Measurements from ENCODE around the gene TMEM63B. TPM values are rescaled to one million over a fixed set of nuclear protein-coding genes. Genes with fewer than 3 reads are reported as not detected.

TMEM63B gene
- total RNA-seq, 1 experiment from 2014 or later = 22.6 TPM

GRCh38 chr6:44177691-44178423 lies 50.5 kb downstream of the TMEM63B start:
- Mint-ChIP-seq H3K4me3 (ENCODE audit: unreplicated experiment) (no peak overlapping the region), H3K27me3 (ENCODE audit: insufficient read depth, unreplicated experiment) (no peaks in the 10 kb centered on the region), H3K9me3 (ENCODE audit: unreplicated experiment) (no peaks in the 10 kb centered on the region), H3K27ac (ENCODE audit: low read depth, unreplicated experiment) (no peak overlapping the region), H3K4me1 (ENCODE audit: insufficient read depth, unreplicated experiment) (peaks cover 11% of the 10 kb centered on the region), H3K36me3 (ENCODE audit: insufficient read depth, unreplicated experiment) (no peaks in the 10 kb centered on the region)
- ChIA-PET CTCF (interaction anchor here (0.6 to 2.1 kb wide), 6 partner anchors 14 to 81 kb away, joined by 3 to 9 read pairs (median 4); no protein-coding TSS in a partner anchor), POLR2A (no interaction called here)
- no TSS peak for BruUV-seq (replicated peaks)
- peak; percentile 47 for DNase-seq (ENCODE audit: unreplicated experiment)
- intact Hi-C loops (cut with micrococcal nuclease) = no loop called here
- TF ChIP-seq, protein P1, sequence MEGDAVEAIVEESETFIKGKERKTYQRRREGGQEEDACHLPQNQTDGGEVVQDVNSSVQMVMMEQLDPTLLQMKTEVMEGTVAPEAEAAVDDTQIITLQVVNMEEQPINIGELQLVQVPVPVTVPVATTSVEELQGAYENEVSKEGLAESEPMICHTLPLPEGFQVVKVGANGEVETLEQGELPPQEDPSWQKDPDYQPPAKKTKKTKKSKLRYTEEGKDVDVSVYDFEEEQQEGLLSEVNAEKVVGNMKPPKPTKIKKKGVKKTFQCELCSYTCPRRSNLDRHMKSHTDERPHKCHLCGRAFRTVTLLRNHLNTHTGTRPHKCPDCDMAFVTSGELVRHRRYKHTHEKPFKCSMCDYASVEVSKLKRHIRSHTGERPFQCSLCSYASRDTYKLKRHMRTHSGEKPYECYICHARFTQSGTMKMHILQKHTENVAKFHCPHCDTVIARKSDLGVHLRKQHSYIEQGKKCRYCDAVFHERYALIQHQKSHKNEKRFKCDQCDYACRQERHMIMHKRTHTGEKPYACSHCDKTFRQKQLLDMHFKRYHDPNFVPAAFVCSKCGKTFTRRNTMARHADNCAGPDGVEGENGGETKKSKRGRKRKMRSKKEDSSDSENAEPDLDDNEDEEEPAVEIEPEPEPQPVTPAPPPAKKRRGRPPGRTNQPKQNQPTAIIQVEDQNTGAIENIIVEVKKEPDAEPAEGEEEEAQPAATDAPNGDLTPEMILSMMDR (IDR thresholded peaks at IDR 0.05; ENCODE audit: unreplicated experiment) = no peak

- H3K4me3 Mint-ChIP-seq (ENCODE audit: unreplicated experiment) = no peak overlapping the region
- no peak for DNase-seq (ENCODE audit: unreplicated experiment)
- no peaks in the 10 kb centered on the region for H3K27me3 Mint-ChIP-seq (ENCODE audit: insufficient read depth, unreplicated experiment)
- POLR2A ChIA-PET = interaction anchor here (0.9 kb wide), 1 partner anchor 11 kb away, joined by 4 read pairs; no protein-coding TSS in a partner anchor
- no peaks in the 10 kb centered on the region for H3K9me3 Mint-ChIP-seq (ENCODE audit: unreplicated experiment)
- peaks cover 9% of the 10 kb centered on the region for H3K4me1 Mint-ChIP-seq (ENCODE audit: insufficient read depth, unreplicated experiment)
- CTCF ChIA-PET = interaction anchor here (0.6 to 1.3 kb wide), 4 partner anchors 35 to 125 kb away, joined by 3 to 5 read pairs (median 4); no protein-coding TSS in a partner anchor
- H3K36me3 Mint-ChIP-seq (ENCODE audit: insufficient read depth, unreplicated experiment) = no peaks in the 10 kb centered on the region
- intact Hi-C loops (cut with micrococcal nuclease) = no loop called here
- TF ChIP-seq, protein P1 (IDR thresholded peaks at IDR 0.05; ENCODE audit: unreplicated experiment) = no peak
- H3K27ac Mint-ChIP-seq (ENCODE audit: low read depth, unreplicated experiment) = no peak overlapping the region
- BruUV-seq (replicated peaks) = no TSS peak
Observed at GRCh38 chr6:44178424-44179071, 51.2 kb downstream of the TMEM63B start.

DNA sequence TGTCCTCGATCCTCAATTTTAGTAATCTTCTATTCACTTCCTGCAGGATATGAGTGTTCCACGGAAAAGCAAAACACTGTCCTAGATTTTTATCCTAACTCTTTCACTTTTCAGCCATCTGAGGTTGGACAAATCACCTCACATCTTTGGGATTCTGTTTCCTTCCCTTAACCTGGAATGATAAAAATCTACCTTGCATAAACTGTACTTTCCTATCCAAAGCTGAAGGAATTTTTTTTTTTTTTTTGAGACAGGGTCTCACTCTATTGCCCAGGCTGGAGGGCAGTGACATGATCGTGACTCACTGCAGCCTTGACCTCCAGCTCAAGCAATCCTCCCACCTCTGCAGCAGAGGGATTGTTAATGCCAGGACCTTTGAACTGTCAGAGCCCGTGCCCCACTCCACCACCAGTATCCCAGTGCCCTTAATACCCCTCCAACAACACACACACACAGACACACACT lies 51.8 kb downstream of the TMEM63B start:
- DNase-seq (ENCODE audit: unreplicated experiment) = peak; percentile 13
- no peak overlapping the region for H3K27ac Mint-ChIP-seq (ENCODE audit: low read depth, unreplicated experiment)

More for the DNA sequence above, 51.8 kb downstream of the TMEM63B start:
- TF ChIP-seq, protein P1 (IDR thresholded peaks at IDR 0.05; ENCODE audit: unreplicated experiment) = no peak
- H3K4me3 Mint-ChIP-seq (ENCODE audit: unreplicated experiment) = no peak overlapping the region
- ChIA-PET CTCF (interaction anchor here (0.6 to 1.3 kb wide), 4 partner anchors 34 to 125 kb away, joined by 3 to 5 read pairs (median 4); no protein-coding TSS in a partner anchor), POLR2A (interaction anchor here (0.9 kb wide), 1 partner anchor 10 kb away, joined by 4 read pairs; no protein-coding TSS in a partner anchor)
- no peaks in the 10 kb centered on the region for H3K36me3 Mint-ChIP-seq (ENCODE audit: insufficient read depth, unreplicated experiment)
- no TSS peak for BruUV-seq (replicated peaks)
- no peaks in the 10 kb centered on the region for H3K9me3 Mint-ChIP-seq (ENCODE audit: unreplicated experiment)
- H3K27me3 Mint-ChIP-seq (ENCODE audit: insufficient read depth, unreplicated experiment) = no peaks in the 10 kb centered on the region
- peaks cover 9% of the 10 kb centered on the region for H3K4me1 Mint-ChIP-seq (ENCODE audit: insufficient read depth, unreplicated experiment)
- intact Hi-C loops (cut with micrococcal nuclease) = no loop called here

Measured in MCF 10A (cell line).